Thoracic aorta (tissue), 2 donors: ENCODE measurements around the gene CHRD. TPM values are rescaled to one million over a fixed set of nuclear protein-coding genes. Genes with fewer than 3 reads are reported as not detected.

Experiments
- ATAC-seq: fragments of 150-250 bp; one replicate; pipeline ENCODE4 v1.8.0; 2017; ENCODE audit warnings: low read depth; ENCODE audit not compliant: insufficient number of reproducible peaks, low FRiP score
- DNase-seq: peaks from one replicate; pipeline ENCODE4 v3.0.0-alpha.2; 2020; ENCODE audit warnings: low spot score
- H3K27ac ChIP-seq, 2 donors: fragments of 200-600 bp; sonication (generic); 1 replicate in 1 of 2; 2 replicates in 1 of 2; pipeline ENCODE4 v1.5.1; 2016; ENCODE audit warnings: mild to moderate bottlenecking in 2 of 2, moderate library complexity in 2 of 2
- H3K27me3 ChIP-seq: fragments of 200-600 bp; sonication (generic); replicated peaks from 2 replicates; pipeline ENCODE4 v1.6.0; 2016; ENCODE audit warnings: mild to moderate bottlenecking; ENCODE audit not compliant: insufficient read depth
- H3K36me3 ChIP-seq: fragments of 200-600 bp; sonication (generic); one replicate; pipeline ENCODE4 v1.5.1; 2016
- H3K4me1 ChIP-seq, 2 donors: fragments of 200-600 bp; sonication (generic); 1 replicate in 1 of 2; 2 replicates in 1 of 2; pipeline versions ENCODE4 v1.5.1 to v1.6.0; 2016; ENCODE audit warnings: low read depth in 2 of 2, mild to moderate bottlenecking in 1 of 2; ENCODE audit not compliant: control insufficient read depth in 1 of 2
- H3K4me3 ChIP-seq: fragments of 200-600 bp; sonication (generic); 2 replicates; pipeline ENCODE4 v1.5.1; 2016; ENCODE audit warnings: mild to moderate bottlenecking
- H3K9me3 ChIP-seq: fragments of 200-600 bp; sonication (generic); 2 replicates; pipeline ENCODE4 v1.5.1; 2016
- total RNA-seq, 2 donors: library from RNA; depleted of rRNA; stranded (reverse); fragments of >200 nt; gene quantifications; one replicate each; pipeline versions ENCODE4 v1.1.0 to v1.2.3, GENCODE V29; 2016
- TF ChIP-seq, protein P1 (sequence below): fragments of 200-600 bp; sonication (generic); IDR thresholded peaks from one replicate; pipeline ENCODE4 v1.5.1; 2019; ENCODE audit warnings: antibody characterized with exemption

Gene CHRD
- total RNA-seq, 2 donors from 2014 or later, result 19.5 to 21.7 TPM

- ATAC-seq (no peak), DNase-seq (no peak)
- H3K4me3 ChIP-seq, result no peak within 1 kb of the TSS
- TF ChIP-seq, protein P1, sequence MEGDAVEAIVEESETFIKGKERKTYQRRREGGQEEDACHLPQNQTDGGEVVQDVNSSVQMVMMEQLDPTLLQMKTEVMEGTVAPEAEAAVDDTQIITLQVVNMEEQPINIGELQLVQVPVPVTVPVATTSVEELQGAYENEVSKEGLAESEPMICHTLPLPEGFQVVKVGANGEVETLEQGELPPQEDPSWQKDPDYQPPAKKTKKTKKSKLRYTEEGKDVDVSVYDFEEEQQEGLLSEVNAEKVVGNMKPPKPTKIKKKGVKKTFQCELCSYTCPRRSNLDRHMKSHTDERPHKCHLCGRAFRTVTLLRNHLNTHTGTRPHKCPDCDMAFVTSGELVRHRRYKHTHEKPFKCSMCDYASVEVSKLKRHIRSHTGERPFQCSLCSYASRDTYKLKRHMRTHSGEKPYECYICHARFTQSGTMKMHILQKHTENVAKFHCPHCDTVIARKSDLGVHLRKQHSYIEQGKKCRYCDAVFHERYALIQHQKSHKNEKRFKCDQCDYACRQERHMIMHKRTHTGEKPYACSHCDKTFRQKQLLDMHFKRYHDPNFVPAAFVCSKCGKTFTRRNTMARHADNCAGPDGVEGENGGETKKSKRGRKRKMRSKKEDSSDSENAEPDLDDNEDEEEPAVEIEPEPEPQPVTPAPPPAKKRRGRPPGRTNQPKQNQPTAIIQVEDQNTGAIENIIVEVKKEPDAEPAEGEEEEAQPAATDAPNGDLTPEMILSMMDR, result no peak
- H3K27me3 ChIP-seq, result no peaks in the 10 kb centered on the region
- H3K27ac ChIP-seq, result no peak within 1 kb of the TSS
- peaks cover 4 to 13% of the 10 kb centered on the region in 2 donors for H3K4me1 ChIP-seq
- no peaks in the 10 kb centered on the region for H3K36me3 ChIP-seq
- H3K9me3 ChIP-seq, result no peaks in the 10 kb centered on the region
Observed at GRCh38 chr3:184377882-184378445, 1.9 kb upstream of the CHRD start, which contains the start of gene THPO. TSS of gene THPO (minus strand) at chr3:184378207. CDS start at chr3:184376259, 1,948 bp downstream.

- peak overlapping the region; percentile 61 for H3K4me3 ChIP-seq
- H3K4me1 ChIP-seq, result peaks cover 4 to 13% of the 10 kb centered on the region in 2 donors
- no peaks in the 10 kb centered on the region for H3K36me3 ChIP-seq
- no peak for ATAC-seq
- H3K27me3 ChIP-seq, result no peaks in the 10 kb centered on the region
- no peaks in the 10 kb centered on the region for H3K9me3 ChIP-seq
- TF ChIP-seq, protein P1, result no peak
- no peak overlapping the region for H3K27ac ChIP-seq
- DNase-seq, result no peak
Observed at GRCh38 chr3:184378651-184379357, 1.1 kb upstream of the CHRD start.

DNA sequence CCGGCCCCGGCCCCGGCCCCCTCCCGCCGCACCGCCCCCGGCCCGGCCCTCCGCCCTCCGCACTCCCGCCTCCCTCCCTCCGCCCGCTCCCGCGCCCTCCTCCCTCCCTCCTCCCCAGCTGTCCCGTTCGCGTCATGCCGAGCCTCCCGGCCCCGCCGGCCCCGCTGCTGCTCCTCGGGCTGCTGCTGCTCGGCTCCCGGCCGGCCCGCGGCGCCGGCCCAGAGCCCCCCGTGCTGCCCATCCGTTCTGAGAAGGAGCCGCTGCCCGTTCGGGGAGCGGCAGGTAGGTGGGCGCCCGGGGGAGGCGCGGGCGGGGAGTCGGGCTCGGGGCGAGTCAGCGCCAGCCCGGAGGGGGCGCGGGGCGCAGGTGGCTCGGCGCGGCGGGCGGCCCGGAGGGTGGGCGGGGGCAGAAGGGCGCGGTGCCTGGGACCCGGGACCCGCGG, 352 bp downstream of the CHRD start:
- Histone ChIP-seq H3K27ac (no peak overlapping the region), H3K9me3 (no peaks in the 10 kb centered on the region), H3K4me1 (peaks cover 4 to 13% of the 10 kb centered on the region in 2 donors), H3K4me3 (peak overlapping the region; percentile 77), H3K27me3 (no peaks in the 10 kb centered on the region), H3K36me3 (no peaks in the 10 kb centered on the region)
- TF ChIP-seq, protein P1, result no peak
- ATAC-seq, result no peak
- no peak for DNase-seq

DNA sequence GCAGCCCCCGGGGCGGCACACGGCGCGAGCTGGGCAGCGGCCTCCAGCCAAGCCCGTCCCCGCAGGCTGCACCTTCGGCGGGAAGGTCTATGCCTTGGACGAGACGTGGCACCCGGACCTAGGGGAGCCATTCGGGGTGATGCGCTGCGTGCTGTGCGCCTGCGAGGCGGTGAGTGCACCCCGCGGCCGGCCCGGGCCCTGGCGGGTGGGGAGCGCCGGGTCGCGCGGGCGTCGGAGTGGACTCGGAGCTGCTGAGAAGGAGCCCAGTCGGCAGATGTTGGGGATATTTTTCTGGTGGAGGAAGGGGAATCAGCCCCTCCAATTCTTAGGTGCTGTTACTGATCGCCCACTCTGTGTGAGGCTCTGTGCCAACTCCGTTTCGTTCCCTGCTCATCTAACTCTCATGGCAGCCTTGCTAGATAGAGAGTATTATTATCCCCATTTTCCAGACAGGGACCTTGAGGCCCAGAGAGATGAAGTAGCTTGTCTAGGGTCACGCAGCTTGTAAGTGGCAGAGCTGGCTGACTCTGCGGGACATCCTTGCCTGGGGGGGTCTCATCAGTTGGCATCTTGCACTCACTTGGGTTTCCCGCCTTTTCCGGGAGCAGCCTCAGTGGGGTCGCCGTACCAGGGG, 890 bp downstream of the CHRD start:
- no peaks in the 10 kb centered on the region for H3K27me3 ChIP-seq
- DNase-seq (no peak), ATAC-seq (no peak)
- TF ChIP-seq, protein P1, result no peak
- no peaks in the 10 kb centered on the region for H3K36me3 ChIP-seq
- no peaks in the 10 kb centered on the region for H3K9me3 ChIP-seq
- H3K4me1 ChIP-seq, result peaks cover 4 to 13% of the 10 kb centered on the region in 2 donors
- no peak overlapping the region for H3K27ac ChIP-seq
- peak overlapping the region; percentile 77 for H3K4me3 ChIP-seq
